HepG2 (cell line): ENCODE results near the gene SAMD4A. TPM values are rescaled to one million over a fixed set of nuclear protein-coding genes. Genes with fewer than 3 reads are reported as not detected.

ENCODE experiments used
- ATAC-seq: fragments of 200-7000 bp; cut with Tn5 transposase; 3 replicates; pipeline ENCODE4 v1.9.1; 2020; ENCODE audit warnings: mild to moderate bottlenecking, moderate library complexity
- BruUV-seq: library from RNA; stranded (reverse); fragments of 400-500 nt; replicated peaks from 2 replicates; lab custom pipeline; 2021; lab: Mats Ljungman, UMichigan
- CTCF ChIA-PET: fragments of 300-600 bp; formaldehyde crosslinking; extraction: SDS; loops from one replicate; lab custom pipeline; 2021; ENCODE audit warnings: low total read pairs, inconsistent platforms, low intra/inter-chr PET ratio; lab: Yijun Ruan, JAX
- POLR2A ChIA-PET: fragments of 350-600 bp; sonication (Branson Sonifier 250); formaldehyde crosslinking; loops from one replicate; lab custom pipeline; 2020; ENCODE audit warnings: antibody characterized with exemption, inconsistent platforms; lab: Yijun Ruan, JAX
- DNase-seq: peaks from one replicate; pipeline ENCODE4 v3.0.0-alpha.2; 2015; ENCODE audit warnings: low spot score
- FAIRE-seq: peaks from 3 replicates; lab custom pipeline; 2011; peaks lifted over from hg19 to GRCh38; lab: Jason Lieb, UNC
- H2AFZ ChIP-seq: one replicate; pipeline ENCODE4 v1.6.1; 2011; ENCODE audit warnings: low read length, inconsistent platforms
- H3K27ac ChIP-seq: fragments of 300-600 bp; 3 replicates; pipeline ENCODE4 v1.8.0; 2011; ENCODE audit warnings: mixed run types, mild to moderate bottlenecking, mixed read lengths, low read length, inconsistent platforms; ENCODE audit not compliant: insufficient read depth; ENCODE audit errors: extremely low read length
- H3K27me3 ChIP-seq, 2 experiments: fragments of 200-600 bp in 1 of 2; 2 replicates in 1 of 2; 3 replicates in 1 of 2; pipeline versions ENCODE4 v1.6.0 to v1.8.0; 2011; ENCODE audit warnings: low read length in 2 of 2, mild to moderate bottlenecking in 2 of 2, moderate library complexity in 2 of 2, inconsistent platforms in 1 of 2; ENCODE audit not compliant: insufficient read depth in 2 of 2, control insufficient read depth in 1 of 2
- H3K36me3 ChIP-seq, 2 experiments: fragments of 200-600 bp in 1 of 2; replicated peaks in 1 of 2; 2 replicates in 1 of 2; 3 replicates in 1 of 2; pipeline versions ENCODE4 v1.5.1 to v1.8.0; 2011; ENCODE audit warnings: low read length in 2 of 2, inconsistent platforms in 1 of 2; ENCODE audit not compliant: insufficient read depth in 2 of 2, control insufficient read depth in 1 of 2
- H3K4me1 ChIP-seq: 2 replicates; pipeline ENCODE4 v1.5.1; 2012; ENCODE audit warnings: low read length, inconsistent platforms; ENCODE audit not compliant: insufficient read depth
- H3K4me2 ChIP-seq: 2 replicates; pipeline ENCODE4 v1.6.0; 2011; ENCODE audit warnings: low read depth, low read length, inconsistent platforms
- H3K4me3 ChIP-seq, 3 experiments: fragments of 200-600 bp in 1 of 3; sonication (generic), shearing (Covaris generic) in 1 of 3; replicated peaks in 1 of 3; 2 replicates each; pipeline ENCODE4 v1.5.1; 2011 to 2016; ENCODE audit warnings: low read length in 3 of 3, inconsistent platforms in 2 of 3, low read depth in 2 of 3, mild to moderate bottlenecking in 2 of 3, control low read depth in 1 of 3, mixed read lengths in 1 of 3; ENCODE audit not compliant: insufficient read depth in 1 of 3
- H3K79me2 ChIP-seq: one replicate; pipeline ENCODE4 v1.6.1; 2011; ENCODE audit warnings: low read length, inconsistent platforms; ENCODE audit not compliant: insufficient read depth
- H3K9ac ChIP-seq: 2 replicates; pipeline ENCODE4 v1.6.0; 2011; ENCODE audit warnings: mild to moderate bottlenecking, low read depth, low read length, inconsistent platforms; ENCODE audit not compliant: insufficient read depth
- H3K9me3 ChIP-seq: 2 replicates; pipeline ENCODE4 v1.5.1; 2012; ENCODE audit warnings: mild to moderate bottlenecking, low read length
- H4K20me1 ChIP-seq: 2 replicates; pipeline ENCODE4 v1.6.0; 2011; ENCODE audit warnings: inconsistent platforms, mild to moderate bottlenecking, low read length, moderate library complexity; ENCODE audit not compliant: insufficient read depth
- ARID5B ChIP-seq: IDR thresholded peaks from 2 replicates; pipeline ENCODE4 v1.4.0; 2020; ENCODE audit warnings: mild to moderate bottlenecking, missing genetic modification reagents
- ATM ChIP-seq: fragments of 450-650 bp; IDR thresholded peaks from 2 replicates; pipeline ENCODE4 v1.7.1; 2017; ENCODE audit warnings: mild to moderate bottlenecking, borderline replicate concordance
- ERF ChIP-seq: IDR thresholded peaks from 2 replicates; pipeline ENCODE4 v1.6.1; 2018; ENCODE audit warnings: missing biosample characterization, missing genetic modification reagents
- IRF2 ChIP-seq: IDR thresholded peaks from 2 replicates; pipeline ENCODE4 v1.6.1; 2018; ENCODE audit warnings: missing genetic modification reagents, missing compliant biosample characterization
- ISL2 ChIP-seq: sonication (generic); formaldehyde crosslinking; IDR thresholded peaks from 2 replicates; pipeline ENCODE4 v1.5.0; 2020; ENCODE audit warnings: missing genetic modification reagents
- TIGD3 ChIP-seq: sonication (generic); formaldehyde crosslinking; IDR thresholded peaks from 2 replicates; pipeline ENCODE4 v1.5.1; 2020; ENCODE audit warnings: mild to moderate bottlenecking, missing genetic modification reagents, borderline replicate concordance
- U2AF1 ChIP-seq: fragments of 200-400 bp; formaldehyde crosslinking; optimal IDR thresholded peaks from 2 replicates; pipeline ENCODE3; 2017; ENCODE audit warnings: mild to moderate bottlenecking, low read depth, low read length
- YY1 ChIP-seq: IDR thresholded peaks from 2 replicates; pipeline ENCODE4 v1.6.1; 2011; ENCODE audit warnings: low read length, low read depth, moderate library complexity, mild to moderate bottlenecking; ENCODE audit not compliant: insufficient read depth, insufficient replicate concordance
- ZBTB38 ChIP-seq: sonication (generic); formaldehyde crosslinking; IDR thresholded peaks from 2 replicates; pipeline ENCODE4 v1.5.1; 2020; ENCODE audit warnings: mild to moderate bottlenecking, missing genetic modification reagents
- ZFP41 ChIP-seq: sonication (generic); formaldehyde crosslinking; IDR thresholded peaks from 2 replicates; pipeline ENCODE4 v1.4.0; 2020; ENCODE audit warnings: mild to moderate bottlenecking, missing genetic modification reagents, borderline replicate concordance
- ZNF674 ChIP-seq: sonication (generic); formaldehyde crosslinking; IDR thresholded peaks from 2 replicates; pipeline ENCODE4 v1.5.0; 2020; ENCODE audit warnings: low read depth, mild to moderate bottlenecking, missing genetic modification reagents
- WGBS: methylation state at CpG from one replicate; pipeline ENCODE4 v1.1.6; 2017; ENCODE audit warnings: low lambda C conversion rate; 5-methylcytosine and 5-hydroxymethylcytosine counted together
- in situ Hi-C: cut with HindIII; loops from 2 replicates; pipeline ENCODE4 v1.10.0; 2017; ENCODE audit warnings: low pct_unique_long_range_greater_than_20kb; ENCODE audit not compliant: extremely low pct_ligation_motif_present
- intact Hi-C: fragments of 100-400 bp; cut with micrococcal nuclease; formaldehyde crosslinking; loops from one replicate; pipeline ENCODE4 v1.10.0; 2022; ENCODE audit not compliant: unreplicated experiment
- polyA plus RNA-seq, 8 experiments: library from polyadenylated mRNA; depleted of rRNA in 3 of 8; stranded (reverse) in 7 of 8; unstranded in 1 of 8; fragments of >200 nt; fragmentation: Illumina TruSeq in 4 of 8; extraction: Trizol in 4 of 8; gene quantifications; 2 replicates each; pipeline versions ENCODE4 v1.2.1 to v1.2.3, GENCODE V29; 2011 to 2016; ENCODE audit warnings: low read depth in 4 of 8, missing spikeins in 1 of 8, mixed read lengths in 1 of 8; ENCODE audit not compliant: insufficient read depth in 1 of 8
- total RNA-seq, 5 experiments: library from RNA; depleted of rRNA; stranded (reverse); fragments of >200 nt; fragmentation: Illumina TruSeq; extraction: Trizol; gene quantifications; 2 replicates each; pipeline ENCODE4 v1.2.3, GENCODE V29; 2016; ENCODE audit warnings: low read depth in 1 of 5

The SAMD4A gene
- total and polyA plus RNA-seq, 2 of the 13 experiments (the other 11 are each of a cell fraction or from before 2014, with no cell fraction given): 11.8 to 13.0 TPM

DNA sequence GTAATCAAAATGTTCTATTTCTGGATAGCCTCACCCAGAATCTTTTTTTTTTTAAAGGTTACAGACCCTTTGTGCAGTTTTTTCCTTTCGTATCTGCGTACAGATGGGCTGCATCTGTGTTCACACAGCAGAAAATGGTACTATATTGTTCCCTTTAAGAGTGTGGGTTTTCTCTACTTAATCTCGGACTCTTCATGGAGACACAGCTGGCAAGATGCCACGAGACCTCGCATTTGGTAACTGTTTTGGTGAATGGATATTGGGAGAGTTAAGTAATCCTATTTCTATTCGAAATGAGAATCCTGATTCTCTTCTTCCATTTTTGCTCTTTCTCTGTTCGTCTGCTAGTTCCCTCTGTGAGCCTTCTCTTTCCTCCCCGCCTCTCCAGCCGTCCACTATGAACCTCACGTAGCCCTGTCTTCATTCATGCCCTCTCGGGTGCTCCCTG, 85.7 kb downstream of the SAMD4A start:
- WGBS: 85% methylated on average over 11 of the region's 11 CpGs
- FAIRE-seq: no peak
- H3K9ac ChIP-seq: peak overlapping the region; percentile 50
- TF ChIP-seq IRF2 (CRISPR knock-in tag) (peak; percentile 6; the same call in 1 of the 2 replicates), ATM (no peak)
- H3K4me2 ChIP-seq: peak overlapping the region; percentile 25; the same call in 1 of the 2 replicates
- BruUV-seq: TSS peak; percentile 57
- H4K20me1 ChIP-seq: no peaks in the 10 kb centered on the region
- H2AFZ ChIP-seq: no peak overlapping the region
- H3K9me3 ChIP-seq: no peaks in the 10 kb centered on the region
- ATAC-seq: no peak
- no peak overlapping the region for H3K4me3 ChIP-seq
- ChIA-PET POLR2A (interaction anchor here (1.1 to 5.2 kb wide), 3 partner anchors 9 to 285 kb away, joined by 3 to 35 read pairs (median 32); partner anchors contain the start of gene SAMD4A), CTCF (no interaction called here)
- H3K79me2 ChIP-seq: peaks cover 73% of the 10 kb centered on the region
- H3K27ac ChIP-seq: peak overlapping the region; percentile 82
- no peaks in the 10 kb centered on the region for H3K36me3 ChIP-seq
- no peak for DNase-seq
- in situ Hi-C loops (loop anchor here (5.0 kb wide), 1 partner anchor 85 kb away; the partner anchor contains the start of gene SAMD4A), intact Hi-C loops (loop anchor here (1.0 to 5.0 kb wide), 2 partner anchors 9 to 85 kb away; partner anchors contain the start of gene SAMD4A)
- no peaks in the 10 kb centered on the region for H3K27me3 ChIP-seq
- peaks cover 99% of the 10 kb centered on the region for H3K4me1 ChIP-seq

- CTCF ChIA-PET: no interaction called here
- intact Hi-C loops (loop anchor here (5.0 kb wide), 1 partner anchor 87 kb away; the partner anchor contains the start of gene SAMD4A), in situ Hi-C loops (loop anchor here (5.0 kb wide), 1 partner anchor 87 kb away; the partner anchor contains the start of gene SAMD4A)
- FAIRE-seq: peak; percentile 78
- TSS peak; percentile 40 for BruUV-seq
- DNase-seq: peak; percentile 85
- H3K27me3 ChIP-seq: no peaks in the 10 kb centered on the region
- WGBS: 46% methylated on average over 11 of the region's 11 CpGs
- no peaks in the 10 kb centered on the region for H4K20me1 ChIP-seq
- peak; percentile 88 for ATAC-seq
- no peak overlapping the region; a peak in 1 of 6 replicates for H3K4me3 ChIP-seq
- H3K36me3 ChIP-seq: no peaks in the 10 kb centered on the region
- peak overlapping the region; percentile 33 for H3K9ac ChIP-seq
- H3K27ac ChIP-seq: peak overlapping the region; percentile 77
- peaks cover 70% of the 10 kb centered on the region for H3K79me2 ChIP-seq
- peaks cover 99% of the 10 kb centered on the region for H3K4me1 ChIP-seq
- H2AFZ ChIP-seq: no peak overlapping the region
- H3K4me2 ChIP-seq: peak overlapping the region; percentile 56
- no peaks in the 10 kb centered on the region for H3K9me3 ChIP-seq
- POLR2A ChIA-PET: interaction anchor here (0.9 to 5.2 kb wide), 3 partner anchors 11 to 88 kb away, joined by 3 to 35 read pairs (median 32); partner anchors contain the start of gene SAMD4A
- TF ChIP-seq ZFP41 (no peak), ZNF674 (CRISPR knock-in tag) (no peak), ZBTB38 (peak; percentile 49; the same call in 1 of the 2 replicates), ARID5B (CRISPR knock-in tag) (peak; percentile 84), YY1 (no peak), ISL2 (CRISPR knock-in tag) (peak; percentile 59; the same call in 1 of the 2 replicates), ERF (CRISPR knock-in tag) (peak; percentile 62; the same call in 1 of the 2 replicates), U2AF1 (no peak), TIGD3 (no peak)
Measured at GRCh38 chr14:54653712-54654469, 87.0 kb downstream of the SAMD4A start.
